Common myeloid progenitor, CD34-positive (primary cell): ENCODE measurements around the gene HNRNPH2.

Experiments
- CTCF ChIA-PET: fragments of 350-600 bp; sonication (Branson Sonifier 250); formaldehyde crosslinking; loops from one replicate; lab custom pipeline; 2021; ENCODE audit warnings: antibody characterized with exemption; lab: Charles Lee
- POLR2A ChIA-PET: fragments of 350-600 bp; sonication (Branson Sonifier 250); formaldehyde crosslinking; loops from one replicate; lab custom pipeline; 2021; ENCODE audit warnings: antibody characterized with exemption; lab: Charles Lee
- DNase-seq, 3 donors: peaks; one replicate each; pipeline versions ENCODE4 v3.0.0 to v3.0.0-alpha.2; 2013
- H3K27ac ChIP-seq, 2 experiments: 1 replicate in 1 of 2; 2 replicates in 1 of 2; pipeline ENCODE4 v1.7.0; 2013; ENCODE audit warnings: inconsistent platforms in 2 of 2, low read length in 2 of 2, mild to moderate bottlenecking in 2 of 2, low read depth in 1 of 2, moderate library complexity in 1 of 2; ENCODE audit not compliant: severe bottlenecking in 2 of 2, insufficient read depth in 1 of 2, poor library complexity in 1 of 2
- H3K27me3 ChIP-seq, 5 experiments: replicated peaks in 2 of 5; 1 replicate in 3 of 5; 2 replicates in 2 of 5; pipeline versions ENCODE4 v1.6.1 to v1.7.0; 2013; ENCODE audit warnings: low read length in 4 of 5, mild to moderate bottlenecking in 2 of 5, moderate library complexity in 2 of 5, inconsistent platforms in 1 of 5; ENCODE audit not compliant: insufficient read depth in 5 of 5, control insufficient read depth in 4 of 5
- H3K36me3 ChIP-seq, 4 experiments: 1 replicate in 2 of 4; 2 replicates in 2 of 4; pipeline versions ENCODE4 v1.6.1 to v1.7.0; 2013; ENCODE audit warnings: low read length in 3 of 4, control low read depth in 1 of 4, mild to moderate bottlenecking in 1 of 4; ENCODE audit not compliant: control insufficient read depth in 4 of 4, insufficient read depth in 4 of 4
- H3K4me1 ChIP-seq, 4 experiments: 1 replicate in 3 of 4; 2 replicates in 1 of 4; pipeline versions ENCODE4 v1.6.1 to v1.7.1; 2013; ENCODE audit warnings: low read length in 3 of 4, mild to moderate bottlenecking in 3 of 4, control low read depth in 1 of 4, inconsistent platforms in 1 of 4, moderate library complexity in 1 of 4; ENCODE audit not compliant: control insufficient read depth in 4 of 4, insufficient read depth in 4 of 4; ENCODE audit errors: control extremely low read depth in 1 of 4
- H3K4me3 ChIP-seq, 7 experiments: 1 replicate in 4 of 7; 2 replicates in 3 of 7; pipeline versions ENCODE4 v1.5.1 to v1.7.0; 2013; ENCODE audit warnings: mild to moderate bottlenecking in 7 of 7, low read length in 6 of 7, moderate library complexity in 6 of 7, inconsistent platforms in 2 of 7, low read depth in 2 of 7, control low read depth in 1 of 7; ENCODE audit not compliant: insufficient read depth in 4 of 7, control insufficient read depth in 1 of 7; ENCODE audit errors: extremely low read depth in 1 of 7
- H3K9me3 ChIP-seq, 5 experiments: 1 replicate in 4 of 5; 2 replicates in 1 of 5; pipeline versions ENCODE4 v1.6.1 to v1.7.1; 2013; ENCODE audit warnings: low read length in 4 of 5, mild to moderate bottlenecking in 2 of 5, inconsistent platforms in 1 of 5, low read depth in 1 of 5, moderate library complexity in 1 of 5; ENCODE audit not compliant: control insufficient read depth in 4 of 5, insufficient read depth in 2 of 5; ENCODE audit errors: control extremely low read depth in 1 of 5
- WGBS: methylation state at CpG from one replicate; pipeline ENCODE4 v1.1.5; 2013; ENCODE audit not compliant: insufficient coverage; 5-methylcytosine and 5-hydroxymethylcytosine counted together

The HNRNPH2 gene

DNA sequence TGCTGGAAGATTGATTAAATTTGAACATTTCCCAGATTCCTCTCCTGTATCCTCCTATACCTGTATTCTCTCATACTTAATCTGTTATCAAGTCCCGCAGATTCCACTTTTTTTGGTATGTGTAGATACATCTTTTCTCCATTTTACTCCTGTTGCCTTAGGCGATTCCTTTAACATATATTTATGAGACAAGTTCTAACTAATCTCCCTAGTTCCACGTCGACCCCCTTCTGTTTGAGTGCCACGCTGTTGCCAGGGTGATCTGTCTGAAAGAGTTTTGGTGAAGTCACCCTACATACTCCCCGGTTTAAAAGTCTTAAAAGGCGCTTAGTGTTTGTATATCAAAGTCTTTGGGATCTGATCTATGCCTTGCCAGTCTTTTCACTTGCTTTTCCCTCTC lies 2.4 kb downstream of the HNRNPH2 start:
- peak in 2 of 3 donors; percentile 45 to 53 for DNase-seq
- Histone ChIP-seq H3K27ac (peak overlapping the region in 1 of 2 experiments; percentile 61), H3K4me1 (peaks cover 0 to 28% (median 12%) of the 10 kb centered on the region in 4 experiments), H3K36me3 (peaks cover 0 to 14% (median 4%) of the 10 kb centered on the region in 4 experiments), H3K27me3 (no peaks in the 10 kb centered on the region), H3K9me3 (peaks cover 0 to 3% (median 0%) of the 10 kb centered on the region in 5 experiments), H3K4me3 (peak overlapping the region in 2 of 7 experiments; percentile 17 to 96)
- ChIA-PET POLR2A (no interaction called here), CTCF (no interaction called here)
- 60% methylated on average over 2 of the region's 7 CpGs for WGBS

DNA sequence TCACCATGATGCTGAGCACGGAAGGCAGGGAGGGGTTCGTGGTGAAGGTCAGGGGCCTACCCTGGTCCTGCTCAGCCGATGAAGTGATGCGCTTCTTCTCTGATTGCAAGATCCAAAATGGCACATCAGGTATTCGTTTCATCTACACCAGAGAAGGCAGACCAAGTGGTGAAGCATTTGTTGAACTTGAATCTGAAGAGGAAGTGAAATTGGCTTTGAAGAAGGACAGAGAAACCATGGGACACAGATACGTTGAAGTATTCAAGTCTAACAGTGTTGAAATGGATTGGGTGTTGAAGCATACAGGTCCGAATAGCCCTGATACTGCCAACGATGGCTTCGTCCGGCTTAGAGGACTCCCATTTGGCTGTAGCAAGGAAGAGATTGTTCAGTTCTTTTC lies 4.0 kb downstream of the HNRNPH2 start:
- DNase-seq, result no peak
- Histone ChIP-seq H3K4me1 (peaks cover 0 to 20% (median 9%) of the 10 kb centered on the region in 4 experiments), H3K27me3 (no peaks in the 10 kb centered on the region), H3K27ac (no peak overlapping the region), H3K9me3 (peaks cover 0 to 3% (median 0%) of the 10 kb centered on the region in 5 experiments), H3K4me3 (no peak overlapping the region), H3K36me3 (peaks cover 0 to 14% (median 4%) of the 10 kb centered on the region in 4 experiments)
- ChIA-PET POLR2A (no interaction called here), CTCF (interaction anchor here (0.6 kb wide), 1 partner anchor 17 kb away, joined by 3 read pairs; no protein-coding TSS in a partner anchor)
- 89% methylated on average over 10 of the region's 10 CpGs for WGBS

DNA sequence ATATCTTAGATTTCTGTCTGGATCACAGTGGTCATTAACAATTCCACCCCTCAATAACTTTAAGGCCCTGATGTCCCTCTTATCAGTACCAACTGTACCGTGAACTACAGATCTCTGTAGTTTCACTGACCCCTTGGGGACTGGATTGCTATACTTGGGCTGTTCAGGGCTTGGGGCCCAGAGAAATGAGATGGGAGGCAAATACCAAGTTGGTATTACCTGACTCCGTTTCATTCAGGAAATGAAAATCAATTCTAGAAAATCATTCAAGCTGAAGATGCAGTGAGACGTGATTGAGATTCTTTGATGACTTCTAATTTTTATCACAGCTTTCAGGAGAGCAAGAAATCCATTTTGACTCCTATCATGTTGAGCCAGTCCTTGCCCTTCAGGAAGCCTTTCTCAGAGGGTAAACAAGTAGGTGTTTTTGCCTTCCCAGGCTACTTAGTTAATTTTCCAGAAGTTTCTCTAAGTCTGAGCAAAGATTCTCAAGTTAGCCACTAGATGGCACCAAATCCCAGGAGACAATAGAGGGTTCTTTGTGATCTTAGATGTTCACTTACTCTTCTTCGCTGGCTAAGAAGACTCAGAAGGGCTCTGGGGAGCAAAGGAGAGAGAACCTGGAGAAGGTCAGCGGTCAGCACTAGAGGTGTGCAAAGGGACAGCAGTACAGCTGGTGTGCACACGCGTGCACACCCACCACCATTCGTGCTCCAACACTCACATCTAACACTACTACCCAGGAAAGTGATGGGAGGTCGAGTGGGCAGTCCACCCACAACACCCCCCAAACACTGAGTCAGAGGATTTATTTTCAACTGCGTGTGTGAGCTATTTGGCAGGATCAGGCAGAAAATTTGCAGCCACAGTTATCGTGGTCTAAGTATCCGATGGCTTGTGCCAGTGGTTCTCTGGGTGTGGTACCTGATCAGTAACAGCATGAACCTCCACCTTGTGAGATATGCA lies 7.4 kb downstream of the HNRNPH2 start:
- Histone ChIP-seq H3K27me3 (peaks cover 0 to 13% (median 0%) of the 10 kb centered on the region in 5 experiments), H3K27ac (no peak overlapping the region), H3K36me3 (peaks cover 0 to 14% (median 4%) of the 10 kb centered on the region in 4 experiments), H3K9me3 (no peaks in the 10 kb centered on the region), H3K4me1 (peaks cover 0 to 19% (median 7%) of the 10 kb centered on the region in 4 experiments), H3K4me3 (no peak overlapping the region)
- CTCF ChIA-PET, result interaction anchor here (0.7 to 2.8 kb wide), 5 partner anchors 74 to 388 kb away, joined by 3 to 18 read pairs (median 4); no protein-coding TSS in a partner anchor
- WGBS, result 67% methylated on average over 9 of the region's 12 CpGs
- POLR2A ChIA-PET, result interaction anchor here (0.7 kb wide), 1 partner anchor 323 kb away, joined by 3 read pairs; no protein-coding TSS in a partner anchor
- peak; percentile 75 to 89 (median 84) for DNase-seq

DNA sequence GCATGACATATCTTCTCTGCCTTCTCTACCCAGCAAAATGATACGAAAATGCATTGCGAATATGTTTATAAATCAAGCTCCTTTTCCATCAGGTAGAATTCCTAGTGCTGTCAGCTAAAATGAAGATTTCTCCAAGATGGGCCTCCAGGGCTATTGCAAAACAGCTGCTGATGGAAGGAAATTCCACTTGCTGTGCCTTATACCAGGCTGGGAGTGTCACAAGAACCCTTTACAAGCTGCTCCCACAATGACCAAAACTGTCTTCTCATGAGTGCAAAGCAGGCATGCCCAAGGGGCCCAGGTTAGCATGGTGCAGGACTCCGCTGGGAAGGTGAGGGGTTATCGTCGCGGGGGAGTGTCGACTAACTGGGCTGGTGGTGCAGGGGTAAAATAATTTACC lies 8.7 kb downstream of the HNRNPH2 start:
- Histone ChIP-seq H3K27me3 (peaks cover 0 to 13% (median 0%) of the 10 kb centered on the region in 5 experiments), H3K9me3 (no peaks in the 10 kb centered on the region), H3K4me1 (peaks cover 0 to 14% (median 4%) of the 10 kb centered on the region in 4 experiments), H3K27ac (no peak overlapping the region), H3K36me3 (peaks cover 0 to 14% (median 3%) of the 10 kb centered on the region in 4 experiments), H3K4me3 (no peak overlapping the region)
- WGBS, result 90% methylated on average over 7 of the region's 7 CpGs
- DNase-seq, result no peak
- ChIA-PET CTCF (interaction anchor here (1.1 to 2.8 kb wide), 2 partner anchors 14 to 178 kb away, joined by 5 to 18 read pairs; no protein-coding TSS in a partner anchor), POLR2A (interaction anchor here (0.7 kb wide), 1 partner anchor 325 kb away, joined by 3 read pairs; no protein-coding TSS in a partner anchor)

DNA sequence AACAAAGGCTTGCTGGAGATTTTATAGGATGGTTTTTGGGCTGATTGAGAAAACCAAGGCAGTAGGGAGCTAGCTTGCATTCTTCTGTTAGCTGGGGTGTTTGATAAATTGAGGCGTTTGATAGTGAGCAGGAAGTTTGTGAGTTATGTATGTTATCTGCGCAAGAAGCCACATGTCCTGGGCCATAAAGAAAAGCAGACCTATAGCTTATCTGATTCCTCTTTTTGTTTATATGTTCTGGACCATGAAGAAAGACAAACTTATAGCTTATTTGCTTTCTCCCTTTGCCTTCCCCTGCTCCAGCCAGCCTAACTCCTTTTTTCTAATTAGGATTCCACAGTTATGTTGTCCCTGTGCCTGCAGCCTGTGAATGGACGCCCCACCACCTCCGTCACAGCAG lies 9.2 kb downstream of the HNRNPH2 start:
- ChIA-PET CTCF (interaction anchor here (1.1 to 2.8 kb wide), 2 partner anchors 14 to 178 kb away, joined by 5 to 18 read pairs; no protein-coding TSS in a partner anchor), POLR2A (interaction anchor here (1.8 kb wide), 1 partner anchor 10 kb away, joined by 7 read pairs; the partner anchor contains the start of genes GLA and HNRNPH2)
- H3K4me3 ChIP-seq, result no peak overlapping the region
- no peak for DNase-seq
- no peak overlapping the region for H3K27ac ChIP-seq
- peaks cover 0 to 14% (median 4%) of the 10 kb centered on the region in 4 experiments for H3K4me1 ChIP-seq
- peaks cover 0 to 9% (median 3%) of the 10 kb centered on the region in 4 experiments for H3K36me3 ChIP-seq
- no peaks in the 10 kb centered on the region for H3K9me3 ChIP-seq
- peaks cover 0 to 13% (median 0%) of the 10 kb centered on the region in 5 experiments for H3K27me3 ChIP-seq
- 65% methylated on average over 2 of the region's 4 CpGs for WGBS

DNA sequence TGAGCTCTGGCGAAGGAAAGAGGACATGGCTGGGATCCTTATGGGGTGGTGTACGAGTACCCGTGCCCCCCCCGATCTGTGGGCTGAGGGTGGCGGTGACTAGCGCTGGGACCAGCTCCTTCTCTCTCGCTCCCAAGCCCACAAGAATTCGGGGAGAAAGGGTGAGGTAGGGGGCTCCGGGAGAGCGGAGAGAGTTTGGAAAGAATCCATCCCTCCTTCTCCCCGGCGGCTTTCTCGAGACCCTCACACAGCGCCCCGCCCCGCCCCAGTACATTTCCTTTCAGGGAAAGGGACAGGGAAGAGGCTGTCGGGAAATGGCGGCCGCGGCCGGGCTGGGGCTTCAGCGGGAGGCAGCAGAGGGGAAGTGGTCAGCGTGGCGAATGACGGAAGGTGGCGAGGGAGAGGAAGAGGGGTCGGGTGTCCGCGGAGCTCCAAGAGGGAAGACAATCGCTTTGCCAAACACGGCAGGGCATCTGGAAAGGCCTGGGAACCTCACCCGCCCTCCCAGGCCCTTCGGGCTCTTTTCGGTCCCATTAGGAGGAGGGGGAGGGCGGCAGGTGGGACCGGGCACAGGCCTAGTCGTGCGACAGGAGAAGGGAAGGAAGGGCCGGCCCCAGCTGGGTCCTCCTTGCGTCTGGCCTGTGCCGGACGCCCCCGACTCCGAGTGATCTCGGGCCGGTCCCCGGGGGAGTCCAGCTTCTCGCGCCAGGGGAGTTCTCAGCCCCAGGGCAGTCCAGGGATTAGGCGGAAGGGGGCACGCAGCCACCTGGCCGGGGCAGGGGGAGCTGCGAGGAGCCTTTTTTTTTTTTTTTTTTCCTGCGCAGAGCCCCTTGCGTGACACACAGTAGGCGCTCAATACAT lies 10.2 kb downstream of the HNRNPH2 start:
- H3K36me3 ChIP-seq, result no peaks in the 10 kb centered on the region
- peaks cover 0 to 14% (median 4%) of the 10 kb centered on the region in 4 experiments for H3K4me1 ChIP-seq
- peak in 2 of 3 donors; percentile 32 to 38 for DNase-seq
- H3K27me3 ChIP-seq, result peaks cover 0 to 13% (median 0%) of the 10 kb centered on the region in 5 experiments
- H3K9me3 ChIP-seq, result no peaks in the 10 kb centered on the region
- H3K4me3 ChIP-seq, result peak overlapping the region; percentile 39 to 81 (median 61)
- H3K27ac ChIP-seq, result peak overlapping the region; percentile 50 to 81
- 27% methylated on average over 41 of the region's 56 CpGs for WGBS
- POLR2A ChIA-PET, result interaction anchor here (0.6 to 1.8 kb wide), 3 partner anchors 11 to 321 kb away, joined by 3 to 7 read pairs (median 4); partner anchors contain the start of genes GLA, HNRNPH2 and RPL36A
- CTCF ChIA-PET, result no interaction called here
